Stimulated activated naive CD4-positive, alpha-beta T cell treated with Interleukin-2 at 50 U/mL for 16 hours (primary cell): ENCODE data around the gene PI4K2A.

Source experiments
- DNase-seq: peaks from one replicate; lab custom pipeline; 2025; lab: John Stamatoyannopoulos, UW

Gene PI4K2A

GRCh38 chr10:97640174-97640867 is at the start of gene PI4K2A:
Gene PI4K2A, plus strand, starts transcription at chr10:97640671. Its CDS starts 72 bp downstream, at chr10:97640743.
- DNase-seq: peak; percentile 99

GRCh38 chr10:97590748-97591495 is 49.5 kb upstream of the PI4K2A start:
- no peak for DNase-seq

GRCh38 chr10:97593421-97593820 is 47.0 kb upstream of the PI4K2A start:
- DNase-seq: no peak

GRCh38 chr10:97596101-97597082 is 44.1 kb upstream of the PI4K2A start:
- no peak for DNase-seq

- no peak for DNase-seq
Observed at GRCh38 chr10:97597778-97598177, 42.7 kb upstream of the PI4K2A start.

- DNase-seq: no peak
Observed at GRCh38 chr10:97598407-97599271, 41.8 kb upstream of the PI4K2A start.

GRCh38 chr10:97599272-97599619 is 41.2 kb upstream of the PI4K2A start:
- DNase-seq: no peak

GRCh38 chr10:97600616-97601015 is 39.9 kb upstream of the PI4K2A start:
- DNase-seq: no peak

GRCh38 chr10:97601268-97602215 is 38.9 kb upstream of the PI4K2A start:
- DNase-seq: no peak

- DNase-seq: no peak
Observed at GRCh38 chr10:97607095-97607636, 33.3 kb upstream of the PI4K2A start.

- DNase-seq: no peak
Observed at GRCh38 chr10:97608991-97609561, 31.4 kb upstream of the PI4K2A start.

GRCh38 chr10:97611473-97611872 is 29.0 kb upstream of the PI4K2A start:
- DNase-seq: no peak

- no peak for DNase-seq
Observed at GRCh38 chr10:97612386-97612785, 28.1 kb upstream of the PI4K2A start.

- no peak for DNase-seq
Observed at GRCh38 chr10:97618285-97618684, 22.2 kb upstream of the PI4K2A start.

GRCh38 chr10:97618733-97619132 is 21.7 kb upstream of the PI4K2A start:
- DNase-seq: no peak

- DNase-seq: no peak
Observed at GRCh38 chr10:97623277-97623676, 17.2 kb upstream of the PI4K2A start.

GRCh38 chr10:97627731-97628130 is 12.7 kb upstream of the PI4K2A start:
- DNase-seq: no peak

GRCh38 chr10:97628228-97628627 is 12.2 kb upstream of the PI4K2A start:
- no peak for DNase-seq

- DNase-seq: no peak
Observed at GRCh38 chr10:97629289-97629688, 11.2 kb upstream of the PI4K2A start.

GRCh38 chr10:97631098-97631497 is 9.4 kb upstream of the PI4K2A start:
- DNase-seq: no peak
